Stimulated activated CD4-positive, alpha-beta T cell treated with anti-CD3 and anti-CD28 coated beads, Interleukin-1b, Interleukin-23, amount 100 ng/mL, for 24 hours (primary cell): Measurements from ENCODE around the gene ADAM12.

Source experiments
- DNase-seq, 4 experiments: peaks; one replicate each; pipeline ENCODE4 v3.0.0-alpha.2; 2020; ENCODE audit warnings: low read depth in 4 of 4, low spot score in 1 of 4

ADAM12 gene

GRCh38 chr10:126242397-126243260 lies 145.6 kb downstream of the ADAM12 start:
- DNase-seq = no peak

- DNase-seq = no peak
These were observed 147.8 kb downstream of the ADAM12 start for GRCh38 chr10:126240483-126240882.

GRCh38 chr10:126239844-126240243 lies 148.4 kb downstream of the ADAM12 start:
- DNase-seq = no peak

- DNase-seq = no peak
These were observed 152.1 kb downstream of the ADAM12 start for GRCh38 chr10:126235979-126236851.

- no peak for DNase-seq
These were observed 152.9 kb downstream of the ADAM12 start for GRCh38 chr10:126235091-126235978.

- DNase-seq = no peak
These were observed 153.6 kb downstream of the ADAM12 start for GRCh38 chr10:126234630-126235029.

- DNase-seq = no peak
These were observed 154.8 kb downstream of the ADAM12 start for GRCh38 chr10:126233182-126234148.

GRCh38 chr10:126230587-126230986 lies 157.7 kb downstream of the ADAM12 start:
- DNase-seq = no peak

- no peak for DNase-seq
These were observed 158.6 kb downstream of the ADAM12 start for GRCh38 chr10:126229686-126230085.

- DNase-seq = no peak
These were observed 160.5 kb downstream of the ADAM12 start for GRCh38 chr10:126227762-126228134.

GRCh38 chr10:126226988-126227761 lies 161.1 kb downstream of the ADAM12 start:
- no peak for DNase-seq

- no peak for DNase-seq
These were observed 162.1 kb downstream of the ADAM12 start for GRCh38 chr10:126226205-126226604.

GRCh38 chr10:126225672-126226008 lies 162.6 kb downstream of the ADAM12 start:
- no peak for DNase-seq

GRCh38 chr10:126224967-126225671 lies 163.2 kb downstream of the ADAM12 start:
- no peak for DNase-seq

GRCh38 chr10:126223512-126224067 lies 164.7 kb downstream of the ADAM12 start:
- no peak for DNase-seq

- no peak for DNase-seq
These were observed 165.4 kb downstream of the ADAM12 start for GRCh38 chr10:126222736-126223511.

GRCh38 chr10:126221874-126222273 lies 166.4 kb downstream of the ADAM12 start:
- DNase-seq = no peak
